Measurements from ENCODE around the gene ARSI.

Gene ARSI

DNA sequence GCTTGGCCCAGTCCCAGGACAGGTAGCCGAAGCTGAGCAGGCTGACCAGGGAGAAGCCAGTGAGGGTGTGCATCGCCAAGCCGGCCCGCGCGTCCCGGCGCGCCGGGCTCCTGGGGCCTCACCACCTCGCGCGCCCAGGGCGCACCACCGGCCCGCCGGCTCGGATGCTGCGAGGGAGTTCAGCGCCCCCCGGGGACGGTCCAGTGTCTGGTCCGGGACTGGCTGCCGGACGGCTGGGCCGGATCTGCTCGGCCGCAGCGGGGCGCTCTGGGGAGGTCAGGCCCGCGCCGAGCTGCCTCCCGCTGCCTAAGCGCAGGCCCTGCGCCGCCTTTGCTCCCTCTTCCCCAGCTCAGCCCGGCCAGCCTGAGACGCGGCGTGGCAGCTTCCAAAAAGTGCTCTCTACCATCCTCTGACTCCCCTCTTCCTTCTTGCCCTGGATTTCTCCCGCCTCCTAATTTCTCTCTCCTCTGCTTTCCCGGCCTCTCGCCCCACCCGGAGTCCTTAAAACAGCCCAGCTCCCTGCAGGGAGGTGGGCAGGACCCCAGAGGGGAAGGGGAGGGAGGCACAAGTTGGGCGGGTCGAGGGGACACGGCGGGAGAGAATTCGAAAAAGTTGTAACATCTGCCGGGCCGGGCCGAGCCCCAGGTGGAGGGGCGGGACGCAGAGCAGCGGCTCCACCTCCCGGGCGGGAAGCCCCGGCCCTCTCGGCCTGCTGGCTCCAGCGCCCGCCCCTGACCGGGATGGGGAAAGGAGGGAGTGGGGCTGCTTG, at the start of gene ARSI:
Gene ARSI, minus strand, starts transcription at position 605 of the 769 bp plus-strand sequence. Its CDS starts 532 bp downstream, at position 73.
- DNase-seq (ENCODE audit: low read depth) = no peak

- DNase-seq (ENCODE audit: low read depth) = no peak
Observed at GRCh38 chr5:150350524-150351344, 48.0 kb upstream of the ARSI start.

- no peak for DNase-seq (ENCODE audit: low read depth)
Observed at GRCh38 chr5:150349681-150350275, 47.1 kb upstream of the ARSI start.

GRCh38 chr5:150347451-150347850, 44.7 kb upstream of the ARSI start:
- DNase-seq (ENCODE audit: low read depth) = no peak

DNA sequence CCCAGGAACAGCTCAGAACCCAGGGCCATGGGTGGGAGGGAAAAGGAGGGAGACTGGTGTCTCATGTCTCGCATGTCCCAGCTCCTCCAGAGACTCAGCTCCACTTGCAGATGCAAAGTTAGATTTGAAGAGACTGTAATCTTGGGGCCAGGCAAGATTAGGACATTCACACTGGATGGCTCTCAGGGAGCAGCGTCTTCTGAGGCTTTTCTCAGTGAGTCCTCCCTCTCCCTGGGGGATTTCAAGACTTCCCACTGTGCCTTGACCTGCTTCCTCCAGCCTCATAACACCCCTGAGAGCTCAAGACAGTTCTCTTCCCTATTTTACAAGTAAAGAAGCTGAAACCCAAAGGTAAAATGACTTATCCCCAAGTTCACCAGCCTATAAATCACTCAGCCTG, 44.3 kb upstream of the ARSI start:
- DNase-seq (ENCODE audit: low read depth) = no peak

DNA sequence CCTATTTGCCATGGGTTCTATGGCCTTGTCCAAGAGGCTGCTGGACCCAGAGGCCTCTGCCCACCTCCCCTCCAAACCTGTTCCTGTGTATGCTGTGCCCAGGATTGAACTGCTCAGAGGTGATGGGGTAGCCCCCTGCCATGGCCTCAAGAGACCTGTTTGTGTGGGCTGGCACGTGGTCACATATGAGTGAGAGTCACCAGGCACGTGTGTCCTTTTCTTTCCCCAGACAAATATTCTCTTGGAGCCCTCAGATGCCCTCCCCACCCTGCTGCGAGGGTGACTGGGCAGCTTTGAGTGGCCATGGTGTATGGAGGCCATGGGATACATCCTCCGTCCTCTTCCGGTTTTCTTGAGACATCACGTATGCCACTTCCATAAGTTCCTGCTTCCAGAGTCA, 43.9 kb upstream of the ARSI start:
- DNase-seq (ENCODE audit: low read depth) = no peak

GRCh38 chr5:150345716-150346115, 43.0 kb upstream of the ARSI start:
- DNase-seq (ENCODE audit: low read depth) = no peak

DNA sequence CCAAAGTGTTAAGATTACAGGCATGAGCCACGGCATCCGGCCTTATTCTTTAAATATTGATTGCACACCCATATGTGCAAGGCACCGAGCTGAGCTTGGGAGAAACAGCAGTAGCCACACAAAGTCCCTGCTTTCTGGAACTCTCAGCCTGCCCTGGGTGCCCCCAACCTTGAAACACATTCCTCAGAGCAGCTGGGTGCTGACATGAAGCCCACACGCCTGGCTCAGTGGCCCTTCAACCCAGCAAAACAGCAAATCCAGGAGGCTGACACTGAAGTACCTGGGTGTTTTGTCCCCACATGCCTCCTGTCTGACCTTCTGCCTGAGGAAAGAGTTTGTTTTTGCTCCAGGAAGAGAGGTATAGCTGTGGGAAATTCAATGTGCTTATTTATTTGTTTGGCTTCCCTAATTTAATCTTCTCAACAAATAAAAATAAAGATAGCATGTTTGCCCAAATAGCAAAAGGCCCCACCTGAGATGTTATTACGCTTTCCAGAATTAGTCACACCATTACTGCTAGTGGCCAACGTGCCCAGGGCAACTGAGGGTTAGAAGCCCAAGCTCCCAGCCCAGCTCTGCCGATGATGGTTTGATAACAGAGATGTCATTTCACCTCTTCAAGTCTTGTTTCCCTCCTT, 41.4 kb upstream of the ARSI start:
- DNase-seq (ENCODE audit: low read depth) = no peak

DNA sequence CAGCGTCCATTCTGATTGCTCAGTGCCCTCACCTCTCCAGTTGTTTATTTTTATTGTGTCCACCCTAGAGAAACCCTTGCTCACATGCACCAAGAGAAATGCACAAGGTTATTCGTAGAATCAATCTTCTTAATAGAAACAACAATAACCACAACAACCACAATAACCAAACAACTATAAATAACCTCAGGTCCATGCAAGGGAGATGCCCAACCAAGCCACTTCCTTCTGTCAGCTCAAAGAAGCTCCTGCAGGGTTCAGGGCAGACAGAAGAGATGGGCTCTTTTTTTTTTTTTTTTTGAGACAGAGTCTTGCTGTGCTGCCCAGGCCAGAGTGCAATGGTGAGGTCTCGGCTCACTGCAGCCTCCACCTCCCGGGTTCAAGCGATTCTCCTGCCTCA, 39.9 kb upstream of the ARSI start:
- no peak for DNase-seq (ENCODE audit: low read depth)

DNA sequence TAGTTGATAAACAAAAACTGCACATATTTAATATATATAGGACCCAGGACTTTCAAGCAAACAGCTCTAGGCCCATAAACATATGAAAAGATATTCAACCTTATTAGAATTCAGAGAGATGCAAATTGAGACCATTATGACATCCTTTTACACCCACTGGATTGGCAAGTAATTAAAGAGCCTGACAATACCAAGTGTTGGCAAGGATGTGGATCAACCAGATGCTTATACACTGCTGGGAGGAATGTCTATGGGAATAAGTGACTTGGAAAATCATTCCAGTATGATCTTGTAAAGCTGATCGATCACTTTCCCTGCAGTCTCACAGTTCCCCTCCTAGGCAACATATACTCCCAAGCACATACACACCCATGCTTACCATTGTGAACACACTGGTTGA, 39.3 kb upstream of the ARSI start:
- DNase-seq (ENCODE audit: low read depth) = no peak

DNA sequence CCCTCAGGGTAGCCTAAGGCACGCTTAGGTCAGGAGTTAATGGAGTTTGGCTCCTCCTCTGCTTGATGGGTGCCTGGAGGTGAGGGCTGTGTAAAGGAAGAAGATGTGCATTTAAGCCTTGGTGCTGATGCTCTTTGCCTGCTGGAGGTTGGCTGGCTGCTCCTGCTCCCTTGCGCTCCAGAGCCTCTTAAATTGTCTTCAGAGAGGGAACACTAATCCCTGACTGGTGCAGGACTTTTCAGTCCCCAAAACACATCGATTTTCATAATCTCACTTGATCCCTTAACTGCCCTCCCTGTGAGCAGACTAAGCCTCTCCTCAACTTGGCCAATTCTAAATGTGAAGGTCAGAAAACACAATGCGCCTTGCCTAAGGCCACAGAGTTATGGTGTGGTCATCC, 38.6 kb upstream of the ARSI start:
- DNase-seq (ENCODE audit: low read depth) = no peak

DNA sequence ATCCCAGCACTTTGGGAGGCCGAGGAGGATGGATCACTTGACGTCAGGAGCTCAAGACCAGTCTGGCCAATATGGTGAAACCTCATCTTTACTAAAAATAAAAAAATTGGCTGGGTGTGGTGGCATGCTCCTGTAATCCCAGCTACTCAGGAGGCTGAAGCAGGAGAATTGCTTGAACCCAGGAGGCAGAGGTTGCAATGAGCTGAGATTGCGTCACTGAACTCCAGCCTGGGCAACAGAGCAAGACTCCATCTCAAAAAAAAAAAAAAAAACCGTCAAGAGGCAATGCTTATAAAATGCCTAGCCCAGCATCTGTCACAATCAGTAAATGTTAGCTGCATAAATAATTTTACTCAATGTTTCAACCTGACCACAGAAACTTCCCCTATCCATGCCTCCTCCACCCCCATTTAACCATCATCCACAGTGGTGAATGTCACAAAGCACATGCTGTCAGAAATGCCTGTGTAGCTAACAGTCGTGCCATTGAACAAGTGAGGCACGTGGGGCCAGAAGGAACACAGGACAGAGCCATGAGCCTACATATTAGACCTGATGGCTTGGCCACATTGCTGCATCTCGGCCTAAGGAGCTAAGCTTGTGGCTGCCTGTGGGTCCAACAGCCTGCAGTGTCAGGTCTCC, 38.0 kb upstream of the ARSI start:
- DNase-seq (ENCODE audit: low read depth) = no peak

- DNase-seq (ENCODE audit: low read depth) = no peak
Observed at GRCh38 chr5:150339841-150340240, 37.1 kb upstream of the ARSI start.

DNA sequence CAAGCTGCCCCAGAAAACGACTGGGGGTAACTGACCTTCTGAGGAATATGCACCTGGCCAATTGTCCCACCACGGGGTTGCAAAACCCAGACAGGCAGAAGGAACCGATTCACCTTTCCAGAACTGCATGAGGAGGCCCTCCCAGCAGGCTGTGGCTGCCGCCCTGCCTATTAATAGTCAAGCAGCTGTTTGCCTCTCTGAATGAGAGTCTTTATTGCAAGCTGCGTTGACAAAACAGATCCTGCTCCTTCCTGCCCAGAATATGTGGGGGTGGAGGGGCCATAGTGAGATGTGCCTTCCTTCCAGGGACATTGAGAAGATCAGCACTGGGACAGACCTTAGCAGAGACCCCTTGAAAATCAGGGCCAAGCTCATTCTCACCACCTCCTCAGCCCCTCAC, 36.5 kb upstream of the ARSI start:
- no peak for DNase-seq (ENCODE audit: low read depth)

GRCh38 chr5:150338546-150338945, 35.8 kb upstream of the ARSI start:
- DNase-seq (ENCODE audit: low read depth) = no peak

DNA sequence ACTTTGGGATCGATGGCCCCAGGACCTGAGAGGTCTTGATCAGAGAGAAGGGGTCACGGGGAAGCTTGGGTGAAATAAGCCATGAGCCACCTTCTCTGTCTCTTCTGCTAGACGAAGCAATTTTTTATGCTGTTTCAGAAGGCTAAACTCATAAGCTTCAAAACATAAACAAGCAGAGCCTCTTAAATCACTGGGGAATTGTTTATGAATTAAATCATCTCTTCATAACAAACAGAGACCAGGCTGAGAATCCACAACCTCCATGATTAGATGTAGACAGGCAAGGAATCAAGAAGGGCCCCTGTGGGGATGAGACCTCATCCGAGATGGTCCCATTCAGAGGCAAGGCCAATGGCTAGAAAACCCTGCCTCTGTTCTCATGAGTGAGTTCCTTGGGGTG, 33.1 kb upstream of the ARSI start:
- DNase-seq (ENCODE audit: low read depth) = no peak

GRCh38 chr5:150333400-150333799, 30.7 kb upstream of the ARSI start:
- no peak for DNase-seq (ENCODE audit: low read depth)

- DNase-seq (ENCODE audit: low read depth) = no peak
Observed at GRCh38 chr5:150329881-150330876, 27.5 kb upstream of the ARSI start.

DNA sequence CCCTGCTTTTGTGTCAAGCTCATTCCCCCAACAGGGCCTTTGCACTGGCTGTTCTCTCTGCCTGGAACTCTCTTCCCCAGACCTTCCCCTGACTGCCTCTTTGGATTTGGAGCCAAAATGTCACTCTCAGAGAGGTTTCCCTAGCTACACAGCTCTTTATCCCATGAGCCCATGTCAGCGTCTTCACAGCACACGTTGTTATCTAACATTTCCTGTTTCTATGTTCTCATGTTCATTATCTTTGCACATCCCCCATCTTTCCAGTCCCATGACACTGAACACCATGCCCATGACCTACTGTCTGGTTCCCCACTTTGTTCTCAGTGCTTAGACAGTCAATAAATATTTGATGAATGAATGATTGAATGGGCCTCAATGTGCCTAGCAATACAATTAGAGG, 26.3 kb upstream of the ARSI start:
- DNase-seq (ENCODE audit: low read depth) = no peak

DNA sequence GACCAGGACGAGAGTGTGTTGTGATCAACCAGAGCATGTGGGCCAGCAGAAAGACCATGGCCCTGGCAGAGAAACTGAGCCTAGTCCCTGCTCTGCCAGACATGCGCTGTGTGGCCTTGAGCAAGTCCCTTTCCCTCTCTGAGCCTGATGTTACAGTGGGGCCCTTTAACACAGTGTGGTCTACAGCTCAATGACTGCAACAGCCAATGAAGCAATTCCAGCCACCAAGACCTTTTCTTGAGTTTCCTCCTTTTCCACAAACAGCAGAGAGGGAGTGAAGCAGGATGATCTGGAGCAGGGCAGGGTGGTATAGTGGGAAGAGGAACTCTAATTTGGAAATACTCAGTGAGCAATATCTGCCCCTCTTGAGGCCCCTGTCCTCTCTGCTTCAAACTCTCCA, 25.8 kb upstream of the ARSI start:
- DNase-seq (ENCODE audit: low read depth) = no peak

GRCh38 chr5:150327139-150327538, 24.4 kb upstream of the ARSI start:
- no peak for DNase-seq (ENCODE audit: low read depth)
